ENCODE results near the gene VTI1A.

The VTI1A gene

GRCh38 chr10:112797197-112797596 lies 350.2 kb downstream of the VTI1A start:
- no peak for TF ChIP-seq TAF1 (IDR thresholded peaks at IDR 0.05; ENCODE audit: borderline replicate concordance, low read depth, low read length)
- no peak for TF ChIP-seq POLR2AphosphoS5 (IDR thresholded peaks at IDR 0.05; ENCODE audit: low read depth, low read length)
- no peak for TF ChIP-seq POLR2A (IDR thresholded peaks at IDR 0.05; ENCODE audit: low read depth, low read length)
- DNase-seq (ENCODE audit: insufficient read length) (no peak), FAIRE-seq (no peak)

- no peak for FAIRE-seq
- TF ChIP-seq POLR2A (IDR thresholded peaks at IDR 0.05; ENCODE audit: low read depth, low read length), result no peak
- no peak for TF ChIP-seq POLR2AphosphoS5 (IDR thresholded peaks at IDR 0.05; ENCODE audit: low read depth, low read length)
- no peak for TF ChIP-seq TAF1 (IDR thresholded peaks at IDR 0.05; ENCODE audit: borderline replicate concordance, low read depth, low read length)
- no peak for DNase-seq (ENCODE audit: insufficient read length)
Observed at GRCh38 chr10:112797855-112798254, 350.8 kb downstream of the VTI1A start.

- DNase-seq (ENCODE audit: insufficient read length), result no peak
- TF ChIP-seq POLR2A (IDR thresholded peaks at IDR 0.05; ENCODE audit: low read depth, low read length) (no peak), POLR2AphosphoS5 (IDR thresholded peaks at IDR 0.05; ENCODE audit: low read depth, low read length) (no peak), TAF1 (IDR thresholded peaks at IDR 0.05; ENCODE audit: borderline replicate concordance, low read depth, low read length) (no peak)
- no peak for FAIRE-seq
Observed at GRCh38 chr10:112799038-112799437, 352.0 kb downstream of the VTI1A start.

- FAIRE-seq (no peak), DNase-seq (ENCODE audit: insufficient read length) (no peak)
- TF ChIP-seq TAF1 (IDR thresholded peaks at IDR 0.05; ENCODE audit: borderline replicate concordance, low read depth, low read length) (no peak), POLR2AphosphoS5 (IDR thresholded peaks at IDR 0.05; ENCODE audit: low read depth, low read length) (no peak), POLR2A (IDR thresholded peaks at IDR 0.05; ENCODE audit: low read depth, low read length) (no peak)
Observed at GRCh38 chr10:112799726-112800510, 352.9 kb downstream of the VTI1A start.

- no peak for DNase-seq (ENCODE audit: insufficient read length)
Observed at GRCh38 chr10:112801004-112801403, 354.0 kb downstream of the VTI1A start.

GRCh38 chr10:112801748-112802147 lies 354.7 kb downstream of the VTI1A start:
- no peak for TF ChIP-seq TAF1 (IDR thresholded peaks at IDR 0.05; ENCODE audit: borderline replicate concordance, low read depth, low read length)
- no peak for TF ChIP-seq POLR2A (IDR thresholded peaks at IDR 0.05; ENCODE audit: low read depth, low read length)
- TF ChIP-seq POLR2AphosphoS5 (IDR thresholded peaks at IDR 0.05; ENCODE audit: low read depth, low read length), result no peak
- FAIRE-seq (no peak), DNase-seq (ENCODE audit: insufficient read length) (no peak)

More at GRCh38 chr10:112801004-112801403, 354.0 kb downstream of the VTI1A start:
- TF ChIP-seq POLR2A (IDR thresholded peaks at IDR 0.05; ENCODE audit: low read depth, low read length) (no peak), POLR2AphosphoS5 (IDR thresholded peaks at IDR 0.05; ENCODE audit: low read depth, low read length) (no peak), TAF1 (IDR thresholded peaks at IDR 0.05; ENCODE audit: borderline replicate concordance, low read depth, low read length) (no peak)
- FAIRE-seq, result no peak

GRCh38 chr10:112802411-112803022 lies 355.5 kb downstream of the VTI1A start:
- TF ChIP-seq POLR2A (IDR thresholded peaks at IDR 0.05; ENCODE audit: low read depth, low read length) (no peak), TAF1 (IDR thresholded peaks at IDR 0.05; ENCODE audit: borderline replicate concordance, low read depth, low read length) (no peak), POLR2AphosphoS5 (IDR thresholded peaks at IDR 0.05; ENCODE audit: low read depth, low read length) (no peak)
- FAIRE-seq, result no peak
- DNase-seq (ENCODE audit: insufficient read length), result no peak

- no peak for DNase-seq (ENCODE audit: insufficient read length)
- TF ChIP-seq POLR2A (IDR thresholded peaks at IDR 0.05; ENCODE audit: low read depth, low read length), result no peak
- TF ChIP-seq POLR2AphosphoS5 (IDR thresholded peaks at IDR 0.05; ENCODE audit: low read depth, low read length), result no peak
- TF ChIP-seq TAF1 (IDR thresholded peaks at IDR 0.05; ENCODE audit: borderline replicate concordance, low read depth, low read length), result no peak
- FAIRE-seq, result no peak
Observed at GRCh38 chr10:112803961-112804401, 357.0 kb downstream of the VTI1A start.

GRCh38 chr10:112805254-112805590 lies 358.2 kb downstream of the VTI1A start:
- FAIRE-seq (no peak), DNase-seq (ENCODE audit: insufficient read length) (no peak)
- TF ChIP-seq POLR2AphosphoS5 (IDR thresholded peaks at IDR 0.05; ENCODE audit: low read depth, low read length) (no peak), TAF1 (IDR thresholded peaks at IDR 0.05; ENCODE audit: borderline replicate concordance, low read depth, low read length) (no peak), POLR2A (IDR thresholded peaks at IDR 0.05; ENCODE audit: low read depth, low read length) (no peak)

GRCh38 chr10:112805701-112806100 lies 358.7 kb downstream of the VTI1A start:
- DNase-seq (ENCODE audit: insufficient read length) (no peak), FAIRE-seq (no peak)
- TF ChIP-seq TAF1 (IDR thresholded peaks at IDR 0.05; ENCODE audit: borderline replicate concordance, low read depth, low read length) (no peak), POLR2A (IDR thresholded peaks at IDR 0.05; ENCODE audit: low read depth, low read length) (no peak), POLR2AphosphoS5 (IDR thresholded peaks at IDR 0.05; ENCODE audit: low read depth, low read length) (no peak)

- DNase-seq (ENCODE audit: insufficient read length) (no peak), FAIRE-seq (no peak)
Observed at GRCh38 chr10:112807013-112807412, 360.0 kb downstream of the VTI1A start.

GRCh38 chr10:112809736-112810135 lies 362.7 kb downstream of the VTI1A start:
- no peak for FAIRE-seq
- no peak for DNase-seq (ENCODE audit: insufficient read length)
- TF ChIP-seq TAF1 (IDR thresholded peaks at IDR 0.05; ENCODE audit: borderline replicate concordance, low read depth, low read length), result no peak

More at GRCh38 chr10:112807013-112807412, 360.0 kb downstream of the VTI1A start:
- TF ChIP-seq TAF1 (IDR thresholded peaks at IDR 0.05; ENCODE audit: borderline replicate concordance, low read depth, low read length) (no peak), POLR2A (IDR thresholded peaks at IDR 0.05; ENCODE audit: low read depth, low read length) (no peak), POLR2AphosphoS5 (IDR thresholded peaks at IDR 0.05; ENCODE audit: low read depth, low read length) (no peak)

Data from GM12892 (cell line).